GM19238 (cell line): ENCODE measurements around the gene VWA1.
"Not testable (repeated sequence)": the region's sequence is repeated elsewhere in the genome, so short reads cannot be mapped to it uniquely, and the experiment has no call there.

Experiments used
- DNase-seq: peaks from one replicate; pipeline ENCODE4 v3.0.0; 2011; ENCODE audit warnings: low spot score; ENCODE audit not compliant: insufficient read length

Gene VWA1

DNA sequence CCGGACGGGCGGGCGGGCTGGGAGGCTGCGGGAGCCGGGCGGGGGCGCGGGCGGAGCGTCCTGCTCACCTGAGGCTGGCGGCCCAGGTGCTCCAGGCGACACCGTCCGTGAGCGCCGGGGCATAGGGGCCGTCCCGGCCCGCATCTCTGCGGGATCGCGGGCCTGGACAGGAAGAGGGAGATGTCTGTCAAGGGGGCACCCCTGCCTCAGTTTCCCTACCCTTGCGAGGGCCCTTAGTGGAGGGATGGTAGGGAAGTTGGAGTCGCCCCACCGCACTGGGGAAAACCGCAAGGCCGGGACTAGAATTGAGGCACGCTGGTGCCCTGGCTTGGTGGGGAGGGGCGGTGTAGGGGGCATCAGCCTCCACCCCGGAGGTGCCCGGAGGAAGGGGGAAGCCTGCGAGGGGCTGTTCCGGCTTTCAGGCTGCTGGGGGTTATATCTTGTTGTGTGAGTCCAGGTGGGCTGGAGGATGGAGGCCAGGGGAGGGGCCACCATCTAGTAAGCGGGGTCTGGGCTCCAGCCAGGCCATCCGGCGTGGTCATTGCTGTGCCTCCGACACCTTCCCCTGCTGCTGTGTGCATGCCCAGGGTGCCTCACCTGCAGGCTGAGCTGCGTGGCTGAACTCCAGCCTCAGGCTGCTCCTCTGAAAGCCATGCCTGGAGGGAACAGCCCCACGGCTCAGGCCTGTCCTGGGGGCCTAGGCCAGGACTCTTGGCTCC, 580 bp downstream of the VWA1 start:
- DNase-seq, result no peak

DNA sequence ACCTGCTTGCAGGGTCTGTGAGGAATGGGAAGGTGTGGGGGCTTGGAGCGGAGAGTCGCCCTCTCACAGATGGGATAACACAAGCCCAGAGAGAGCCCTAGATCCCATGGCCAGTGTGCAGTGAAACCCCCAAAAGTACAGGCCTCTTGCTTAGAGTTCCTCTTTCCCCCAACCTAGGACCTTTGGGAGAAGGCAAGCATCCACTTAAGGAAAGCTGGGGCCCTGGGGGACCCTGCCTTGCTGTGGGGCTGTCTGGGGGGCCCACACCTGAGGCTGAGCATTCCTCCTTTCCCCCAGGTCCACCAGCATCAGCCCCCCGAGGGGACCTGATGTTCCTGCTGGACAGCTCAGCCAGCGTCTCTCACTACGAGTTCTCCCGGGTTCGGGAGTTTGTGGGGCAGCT, 1.1 kb downstream of the VWA1 start:
- DNase-seq, result peak; percentile 19

DNA sequence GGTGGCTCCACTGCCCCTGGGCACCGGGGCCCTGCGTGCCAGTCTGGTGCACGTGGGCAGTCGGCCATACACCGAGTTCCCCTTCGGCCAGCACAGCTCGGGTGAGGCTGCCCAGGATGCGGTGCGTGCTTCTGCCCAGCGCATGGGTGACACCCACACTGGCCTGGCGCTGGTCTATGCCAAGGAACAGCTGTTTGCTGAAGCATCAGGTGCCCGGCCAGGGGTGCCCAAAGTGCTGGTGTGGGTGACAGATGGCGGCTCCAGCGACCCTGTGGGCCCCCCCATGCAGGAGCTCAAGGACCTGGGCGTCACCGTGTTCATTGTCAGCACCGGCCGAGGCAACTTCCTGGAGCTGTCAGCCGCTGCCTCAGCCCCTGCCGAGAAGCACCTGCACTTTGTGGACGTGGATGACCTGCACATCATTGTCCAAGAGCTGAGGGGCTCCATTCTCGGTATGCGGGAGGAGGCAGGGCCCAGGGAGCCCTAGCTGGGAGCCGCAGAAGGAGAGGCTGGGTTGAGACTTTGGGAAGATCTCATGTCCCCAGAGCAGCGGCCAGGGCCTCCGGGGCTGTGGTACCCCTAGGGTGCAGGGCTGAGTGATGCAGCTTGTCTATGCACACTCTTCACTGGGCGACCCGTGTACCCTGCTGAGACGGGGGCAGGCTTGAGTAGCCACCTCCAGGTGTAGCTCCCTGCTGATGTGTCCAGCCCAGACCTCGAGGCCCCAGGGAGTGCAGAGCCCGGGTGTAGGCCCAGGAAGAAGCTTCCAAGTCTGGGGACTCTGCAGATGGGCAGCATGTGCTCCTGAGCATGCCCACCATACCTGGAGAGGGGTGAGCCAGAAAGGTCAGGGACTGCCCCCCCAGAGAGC, 1.8 kb downstream of the VWA1 start:
- DNase-seq, result peak; percentile 23

DNA sequence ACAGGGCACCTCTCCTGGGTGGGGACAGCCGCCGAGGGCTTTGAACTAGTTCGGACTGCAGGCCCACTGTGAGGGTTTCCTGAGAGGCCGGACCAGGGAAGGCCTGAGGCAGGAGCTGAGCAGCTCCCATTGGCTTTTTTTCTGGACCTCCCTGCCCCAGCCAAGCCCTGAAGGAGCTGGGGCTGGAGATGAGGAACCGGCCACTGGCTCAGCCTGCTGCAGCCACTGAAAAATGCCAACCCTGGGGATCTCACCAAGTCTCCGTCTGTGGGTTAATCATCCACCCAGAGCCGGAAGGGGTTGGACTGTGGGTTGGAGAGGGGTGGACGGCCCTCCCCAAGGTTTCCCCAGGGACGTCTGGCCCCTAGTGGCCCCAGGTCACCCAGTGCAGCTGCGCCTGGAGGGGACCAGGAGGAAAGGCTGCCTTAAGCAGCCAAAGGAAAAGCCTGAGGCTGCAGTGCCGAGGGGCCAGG, 2.5 kb downstream of the VWA1 start:
- peak; percentile 80 for DNase-seq

DNA sequence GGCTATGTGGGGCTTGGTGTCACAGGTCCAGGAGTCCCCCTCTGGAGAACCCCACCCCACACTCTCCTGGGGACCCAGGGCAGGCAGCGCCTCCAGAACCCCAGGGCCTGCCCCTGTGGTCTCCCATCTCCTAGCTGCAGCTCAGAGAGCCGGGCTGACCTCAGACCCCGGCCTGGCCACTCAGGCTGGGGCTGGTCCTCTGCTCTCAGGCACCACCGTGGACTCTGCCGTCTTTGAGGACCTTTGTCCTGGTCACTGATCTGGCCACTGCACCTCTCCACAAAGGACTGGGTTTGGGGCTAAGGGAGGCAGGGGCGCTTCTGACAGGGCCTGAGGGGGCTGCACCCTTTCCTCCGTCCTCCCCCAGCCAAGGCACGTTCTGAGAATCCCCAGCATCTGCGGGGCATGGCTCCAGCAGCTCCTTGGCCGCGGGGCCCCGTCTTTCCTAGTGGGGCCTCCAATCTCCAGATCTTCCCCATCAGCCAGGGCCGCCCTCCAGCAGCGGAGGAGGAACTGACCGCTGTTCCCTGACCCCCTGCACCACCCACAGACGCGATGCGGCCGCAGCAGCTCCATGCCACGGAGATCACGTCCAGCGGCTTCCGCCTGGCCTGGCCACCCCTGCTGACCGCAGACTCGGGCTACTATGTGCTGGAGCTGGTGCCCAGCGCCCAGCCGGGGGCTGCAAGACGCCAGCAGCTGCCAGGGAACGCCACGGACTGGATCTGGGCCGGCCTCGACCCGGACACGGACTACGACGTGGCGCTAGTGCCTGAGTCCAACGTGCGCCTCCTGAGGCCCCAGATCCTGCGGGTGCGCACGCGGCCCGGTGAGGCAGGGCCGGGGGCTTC, 3.3 kb downstream of the VWA1 start:
- peak; percentile 32 for DNase-seq

DNA sequence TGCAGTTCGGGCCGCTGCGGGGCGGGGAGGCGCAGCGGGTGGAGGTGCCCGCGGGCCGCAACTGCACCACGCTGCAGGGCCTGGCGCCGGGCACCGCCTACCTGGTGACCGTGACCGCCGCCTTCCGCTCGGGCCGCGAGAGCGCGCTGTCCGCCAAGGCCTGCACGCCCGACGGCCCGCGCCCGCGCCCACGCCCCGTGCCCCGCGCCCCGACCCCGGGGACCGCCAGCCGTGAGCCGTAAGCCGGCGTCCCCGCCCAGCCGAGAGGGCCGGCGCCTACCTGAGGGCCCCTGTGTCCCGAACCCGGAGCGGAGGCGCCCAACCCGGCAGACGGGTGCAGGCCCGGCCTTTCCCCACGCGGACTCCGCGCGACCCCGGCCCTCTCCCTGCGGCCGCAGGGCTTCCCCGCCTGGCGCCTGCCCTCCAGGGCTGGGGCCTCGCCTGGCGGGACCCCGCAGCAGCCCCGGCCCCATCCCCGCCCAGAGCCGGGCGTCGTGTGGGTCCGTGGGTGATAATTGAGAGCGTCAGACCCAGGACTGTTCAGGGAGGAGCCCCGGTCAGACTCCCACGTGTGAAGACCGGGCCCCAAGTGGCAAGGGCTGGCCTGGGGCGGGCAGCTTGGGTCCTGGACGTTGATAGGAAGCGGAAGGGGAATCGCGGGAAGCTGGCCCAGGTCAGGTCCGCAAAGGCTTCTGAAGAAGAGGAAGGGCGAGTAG, 4.2 kb downstream of the VWA1 start:
- DNase-seq, result peak; percentile 7

DNA sequence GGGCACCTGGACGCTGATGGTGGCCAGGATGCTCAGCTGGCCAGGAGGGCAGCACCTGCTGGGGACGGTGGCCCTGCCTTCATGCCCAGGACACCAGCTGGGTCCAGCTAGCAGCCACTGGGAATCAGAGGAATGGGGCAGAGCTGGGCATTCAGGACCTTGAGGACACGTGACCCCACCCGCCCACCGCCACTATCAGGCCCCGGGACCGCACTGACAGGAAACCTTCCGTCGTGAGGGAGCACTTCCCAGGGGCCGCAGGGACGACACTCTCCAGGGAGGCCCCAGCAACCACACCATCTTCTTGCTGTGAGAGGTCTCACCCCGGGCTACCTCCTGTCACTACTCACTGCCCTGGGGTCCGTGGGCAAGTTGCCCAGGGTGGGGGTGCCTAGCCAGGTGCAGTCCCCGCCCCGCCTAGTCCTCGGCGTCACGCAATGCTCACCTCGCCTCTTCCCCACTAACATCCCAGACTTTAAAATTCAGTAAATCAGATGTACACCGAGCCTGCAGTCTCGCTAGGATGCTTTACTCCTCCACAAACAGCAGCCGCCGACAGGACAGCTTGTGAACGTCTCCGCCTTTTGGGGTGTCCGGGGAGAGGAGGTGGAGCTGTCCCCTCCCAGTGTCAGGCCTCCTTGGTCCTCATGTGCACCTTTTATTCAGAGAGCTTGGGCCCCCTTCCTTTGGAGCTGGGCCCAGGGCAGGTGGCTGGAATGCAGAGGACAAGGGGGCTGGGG, 4.9 kb downstream of the VWA1 start:
- peak; percentile 4 for DNase-seq

DNA sequence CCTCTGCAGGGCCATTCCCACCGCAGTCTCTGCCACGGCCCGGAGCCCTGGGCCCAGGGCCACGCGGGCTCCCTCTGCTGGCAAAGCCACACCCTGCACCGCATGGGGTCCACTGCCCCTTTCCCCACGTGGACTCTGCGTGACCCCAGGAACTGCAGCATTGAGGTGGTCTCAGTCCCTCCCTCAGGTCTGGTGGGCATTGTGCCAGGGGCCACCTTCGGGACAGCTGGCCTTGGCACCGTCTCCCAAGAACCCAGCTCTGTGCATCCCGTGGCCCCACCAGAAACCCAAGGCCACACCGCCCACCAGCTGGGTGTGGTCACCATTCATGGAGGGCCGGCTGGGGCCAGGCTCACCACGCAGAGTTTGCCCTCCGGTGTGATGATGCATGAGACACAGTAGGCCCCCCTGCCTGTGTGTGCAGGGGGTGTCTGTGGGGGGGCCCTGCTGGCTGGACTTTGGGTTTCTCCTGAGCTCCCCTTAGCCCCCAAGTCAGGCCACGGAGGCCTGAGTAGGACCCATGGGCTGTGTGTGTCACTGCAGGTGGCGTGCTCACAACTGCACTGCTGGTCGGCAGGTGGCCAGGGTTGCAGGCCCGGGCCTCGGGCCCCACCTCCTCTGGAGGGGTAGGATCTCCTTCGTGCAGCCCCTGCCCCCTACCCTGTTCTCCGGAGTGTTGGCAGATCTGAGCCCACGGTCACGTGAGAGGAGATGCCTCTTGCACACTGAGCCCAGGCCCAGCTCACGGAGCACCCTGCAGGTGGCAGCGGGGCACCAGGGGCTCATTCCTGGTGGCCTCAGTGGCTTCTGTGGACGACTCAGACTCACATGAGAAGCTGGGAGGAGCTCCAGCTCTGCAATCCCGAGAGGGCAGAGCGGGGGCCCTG, 5.8 kb downstream of the VWA1 start:
- peak; percentile 86 for DNase-seq

DNA sequence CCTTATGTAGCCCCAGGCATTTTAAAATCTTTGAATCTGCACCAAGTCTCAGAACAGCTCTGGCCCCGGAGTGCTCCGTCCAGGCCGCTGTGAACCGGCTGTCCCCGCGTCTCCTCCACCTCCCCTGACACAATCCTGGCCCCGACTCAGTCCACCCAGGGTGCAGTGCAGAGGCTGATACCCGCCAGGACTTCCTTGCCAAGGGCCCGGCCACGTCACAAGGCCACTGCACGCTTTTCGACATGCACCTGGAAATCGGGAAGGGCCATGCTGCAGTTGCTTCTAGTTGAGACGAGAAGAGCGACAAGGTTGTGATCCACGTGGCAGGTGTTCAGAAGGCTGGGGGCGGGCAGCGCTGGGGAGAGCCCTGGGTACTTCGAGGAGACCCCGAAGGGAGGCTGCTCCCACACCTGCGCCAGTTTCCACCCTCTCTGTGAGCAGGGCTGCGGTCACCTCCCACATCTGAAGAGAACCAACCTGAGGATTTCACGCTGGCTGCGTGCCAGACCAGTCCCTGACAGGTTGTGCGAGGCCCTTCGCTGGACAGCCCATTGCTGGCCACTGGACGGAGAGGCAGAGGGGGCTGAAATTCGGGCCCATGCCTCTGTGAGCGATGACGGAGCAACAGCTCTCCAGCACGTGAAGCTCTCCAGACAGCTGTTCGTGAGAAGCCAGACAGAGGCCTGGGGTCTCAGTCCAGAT, 6.7 kb downstream of the VWA1 start:
- DNase-seq, result no peak

DNA sequence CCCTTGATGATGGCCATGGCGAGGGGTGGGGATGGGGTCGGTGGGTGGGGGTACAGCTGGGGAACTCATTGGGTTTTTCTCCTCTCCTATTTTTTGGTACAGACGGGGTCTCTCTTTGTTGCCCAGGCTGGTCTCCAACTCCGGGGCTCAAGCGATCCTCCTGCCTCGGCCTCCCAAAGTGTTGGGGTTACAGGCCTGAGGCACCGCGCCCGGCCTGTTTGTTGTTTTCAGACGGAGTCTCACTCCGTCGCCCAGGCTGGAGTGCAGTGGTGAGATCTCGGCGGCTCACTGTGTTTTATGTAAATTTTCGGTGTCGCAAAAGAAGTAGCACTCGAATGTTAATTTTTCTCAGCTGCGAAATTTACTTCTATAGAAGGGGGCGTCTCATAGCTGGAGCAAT, 11.1 kb downstream of the VWA1 start:
- DNase-seq, result not testable (repeated sequence)

DNA sequence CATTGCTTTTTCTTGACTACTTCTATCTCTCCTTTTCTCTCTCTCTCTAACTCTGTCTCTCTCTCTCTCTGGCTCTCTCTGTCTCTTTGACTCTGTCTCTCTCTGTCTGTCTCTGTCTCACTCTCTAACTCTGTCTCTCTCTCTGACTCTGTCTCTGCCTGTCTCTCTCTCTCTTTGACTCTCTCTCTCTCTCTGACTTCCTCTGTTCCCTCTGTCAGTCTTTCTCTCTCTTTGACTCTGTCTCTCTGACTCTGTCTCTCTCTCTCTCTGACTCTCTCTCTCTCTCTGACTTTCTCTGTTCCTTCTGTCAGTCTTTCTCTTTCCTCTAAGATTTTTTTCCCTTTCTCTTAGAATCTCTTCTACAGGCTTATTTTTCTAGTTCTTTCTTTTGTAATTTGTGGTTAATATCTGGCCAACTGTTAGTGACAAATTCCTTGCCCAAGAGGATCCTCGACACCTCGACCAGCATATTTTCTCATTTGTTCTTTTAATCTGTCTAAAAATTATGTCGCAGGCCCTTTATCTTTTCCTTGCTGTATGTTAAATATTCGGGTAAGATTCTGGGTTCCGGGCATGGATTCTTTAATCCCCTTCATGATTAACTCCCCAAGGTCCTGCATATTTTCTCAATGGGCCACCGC, 13.7 kb downstream of the VWA1 start, which contains the start of gene ATAD3C:
TSS of gene ATAD3C (plus strand) at position 591 of the 641 bp plus-strand sequence. CDS start 995 bp downstream, outside the sequence.
- no peak for DNase-seq

DNA sequence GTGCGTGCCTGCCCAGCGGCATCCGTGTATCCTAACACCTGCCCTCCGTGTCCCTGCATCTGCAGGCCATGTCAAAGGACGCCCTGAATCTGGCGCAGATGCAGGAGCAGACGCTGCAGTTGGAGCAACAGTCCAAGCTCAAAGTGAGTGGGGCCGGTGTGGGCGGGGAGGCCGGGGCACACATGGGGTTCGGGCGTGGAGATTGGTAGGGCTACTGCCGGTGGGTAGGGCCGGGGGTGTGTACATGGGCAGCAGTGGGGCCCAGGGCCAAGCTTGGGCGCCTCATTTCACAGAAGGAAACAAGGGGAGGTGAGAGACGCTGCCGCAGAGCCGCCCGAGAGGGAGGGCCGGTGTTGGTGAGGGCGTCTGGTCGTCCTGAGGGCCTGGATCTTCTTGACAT, 15.1 kb downstream of the VWA1 start:
- not testable (repeated sequence) for DNase-seq

DNA sequence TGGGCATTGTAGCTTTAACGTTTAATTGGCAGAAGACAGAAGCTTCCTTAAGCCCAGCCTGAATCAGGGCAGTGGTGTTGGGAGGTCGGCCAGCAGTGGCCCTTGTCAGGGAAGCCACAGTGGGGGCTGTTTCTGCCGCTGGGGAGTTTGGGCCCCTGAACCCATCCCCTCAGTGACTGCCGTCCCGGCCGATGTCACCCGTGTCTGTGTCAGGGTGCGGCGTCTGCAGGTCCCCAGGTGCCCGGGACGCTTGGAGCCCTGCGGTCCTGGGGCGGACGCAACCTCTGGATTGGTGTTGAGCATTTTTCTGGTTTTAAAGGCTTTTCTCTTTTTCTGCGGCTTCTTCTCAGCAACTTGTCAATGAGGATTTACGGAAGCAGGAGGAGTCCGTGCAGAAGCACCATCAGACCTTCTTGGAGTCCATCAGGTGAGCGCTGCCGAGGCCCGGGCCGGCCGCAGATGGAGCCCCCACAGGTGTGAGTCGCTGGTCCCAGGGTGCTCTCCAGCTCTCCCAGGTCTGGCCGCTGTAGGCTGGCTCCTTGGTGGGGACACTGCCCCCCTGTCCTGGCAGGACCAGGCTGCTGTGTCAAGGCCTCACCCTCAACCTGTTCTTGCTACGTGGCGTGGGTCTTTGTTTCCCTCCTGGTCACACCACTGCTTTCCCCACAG, 16.3 kb downstream of the VWA1 start:
- DNase-seq, result no peak

DNA sequence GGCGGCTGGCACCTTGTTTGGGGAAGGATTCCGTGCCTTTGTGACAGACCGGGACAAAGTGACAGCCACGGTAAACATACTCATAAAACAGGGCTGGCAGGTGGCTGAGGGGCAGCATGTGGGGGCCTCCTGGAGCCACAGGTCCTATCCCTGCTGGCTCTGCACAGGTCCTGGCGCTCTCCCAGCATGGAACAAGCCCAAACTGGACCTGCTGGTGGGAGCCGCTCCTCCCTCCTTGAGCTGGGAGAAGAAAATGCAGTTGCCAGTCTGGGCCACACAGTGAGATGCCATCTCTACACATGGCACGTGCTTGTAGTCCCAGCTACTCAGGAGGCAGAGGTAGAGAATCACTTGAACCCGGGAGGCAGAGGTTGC, 16.9 kb downstream of the VWA1 start:
- DNase-seq, result not testable (repeated sequence)

DNA sequence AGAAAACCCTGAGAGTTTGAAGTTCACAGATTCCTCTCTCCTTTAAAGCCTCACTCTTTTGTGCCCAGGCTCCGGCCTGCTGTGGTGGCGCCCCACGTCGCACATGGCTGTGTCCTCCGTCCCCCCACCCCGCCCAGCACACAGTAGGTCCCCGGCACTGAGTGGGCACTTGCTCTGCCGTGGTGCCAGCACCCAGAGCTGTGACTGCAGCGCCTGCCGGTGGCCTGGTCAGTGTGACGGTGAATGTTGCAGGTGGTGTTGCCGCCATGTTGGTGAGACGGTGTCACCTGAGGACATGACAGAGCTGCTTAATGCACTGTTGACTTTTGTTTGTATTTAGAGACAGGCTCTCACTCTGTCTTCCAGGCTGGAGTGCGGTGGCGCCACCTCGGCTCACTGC, 17.4 kb downstream of the VWA1 start:
- DNase-seq, result no peak

DNA sequence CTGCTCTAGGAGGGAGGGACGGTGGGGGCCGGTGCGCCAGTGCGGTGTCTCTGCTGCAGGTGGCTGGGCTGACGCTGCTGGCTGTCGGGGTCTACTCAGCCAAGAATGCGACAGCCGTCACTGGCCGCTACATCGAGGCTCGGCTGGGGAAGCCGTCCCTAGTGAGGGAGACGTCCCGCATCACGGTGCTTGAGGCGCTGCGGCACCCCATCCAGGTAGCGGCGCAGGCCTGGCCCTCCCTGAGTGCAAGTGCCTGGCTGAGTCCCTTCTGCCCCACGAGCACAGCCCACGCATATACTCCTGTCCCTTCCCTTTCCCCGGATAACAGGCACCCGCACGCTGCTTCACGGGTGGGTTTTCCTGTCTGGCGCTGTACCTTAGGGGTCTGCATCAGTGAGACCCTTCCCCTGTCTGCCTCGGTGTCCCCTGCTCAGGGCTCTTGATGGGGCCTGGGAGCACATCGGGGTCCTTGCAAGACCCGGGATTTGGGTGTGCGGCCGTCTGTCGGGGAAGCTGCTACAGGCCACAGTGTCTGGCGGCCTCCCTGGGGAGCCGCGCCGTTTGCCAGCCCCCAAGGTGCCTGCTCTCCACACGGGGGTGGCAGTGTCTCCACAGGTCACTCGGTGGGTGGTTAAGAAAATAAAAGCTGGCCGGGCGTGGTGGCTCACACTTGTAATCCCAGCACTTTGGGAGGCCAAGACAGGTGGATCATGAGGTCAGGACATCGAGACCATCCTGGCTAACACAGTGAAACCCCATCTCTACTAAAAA, 19.0 kb downstream of the VWA1 start:
- DNase-seq, result not testable (repeated sequence)
